Stomach (tissue), 9 donors: Measurements from ENCODE around the gene LRRTM4. TPM values are rescaled to one million over a fixed set of nuclear protein-coding genes. Genes with fewer than 3 reads are reported as not detected.

Experiments
- DNase-seq, 2 donors: peaks; one replicate each; pipeline versions ENCODE4 v3.0.0 to v3.0.0-alpha.2; 2013 to 2019
- H3K27ac ChIP-seq, 5 donors: fragments of 200-600 bp in 4 of 5; sonication (generic) in 4 of 5; one replicate each; pipeline ENCODE4 v1.5.1; 2013 to 2019; ENCODE audit warnings: mild to moderate bottlenecking in 1 of 5, moderate library complexity in 1 of 5
- H3K27me3 ChIP-seq, 3 donors: fragments of 200-600 bp; sonication (generic); one replicate each; pipeline ENCODE4 v1.5.1; 2017 to 2019; ENCODE audit warnings: mixed run types in 1 of 3
- H3K36me3 ChIP-seq, 4 donors: fragments of 200-600 bp; sonication (generic); 1 replicate in 3 of 4; 2 replicates in 1 of 4; pipeline ENCODE4 v1.5.1; 2016 to 2019
- H3K4me1 ChIP-seq, 4 donors: fragments of 200-600 bp; sonication (generic); one replicate each; pipeline ENCODE4 v1.5.1; 2016 to 2019
- H3K4me3 ChIP-seq, 4 donors: fragments of 200-600 bp; sonication (generic) in 3 of 4; one replicate each; pipeline ENCODE4 v1.5.1; 2016 to 2019; ENCODE audit warnings: mild to moderate bottlenecking in 1 of 4
- H3K9me3 ChIP-seq, 4 donors: fragments of 200-600 bp; sonication (generic); one replicate each; pipeline ENCODE4 v1.5.1; 2016 to 2019
- CTCF ChIP-seq, 7 experiments: fragments of 450-650 bp in 4 of 7; fragments of 200-600 bp in 3 of 7; sonication (generic) in 3 of 7; IDR thresholded peaks; one replicate each; pipeline ENCODE4 v1.5.1; 2016 to 2019; ENCODE audit warnings: antibody characterized with exemption in 7 of 7, control low read depth in 2 of 7, mild to moderate bottlenecking in 1 of 7
- EP300 ChIP-seq: sonication (generic); formaldehyde crosslinking; IDR thresholded peaks from one replicate; pipeline ENCODE4 v1.6.1; 2017; ENCODE audit warnings: antibody characterized with exemption
- POLR2A ChIP-seq, 4 donors: fragments of 450-650 bp; IDR thresholded peaks; one replicate each; pipeline ENCODE4 v1.6.1; 2016; ENCODE audit warnings: antibody characterized with exemption in 4 of 4, control low read depth in 2 of 4, mild to moderate bottlenecking in 1 of 4, moderate library complexity in 1 of 4
- POLR2AphosphoS5 ChIP-seq, 3 donors: sonication (generic); formaldehyde crosslinking; IDR thresholded peaks; one replicate each; pipeline ENCODE4 v1.6.1; 2016; ENCODE audit warnings: antibody characterized with exemption in 3 of 3
- WGBS, 5 donors: extraction: QIAGEN DNeasy Blood & Tissue Kit in 3 of 5; methylation state at CpG; one replicate each; pipeline versions ENCODE4 v1.1.5 to v1.1.7; 2013 to 2018; 5-methylcytosine and 5-hydroxymethylcytosine counted together
- intact Hi-C: fragments of 100-400 bp; cut with DNase I; formaldehyde crosslinking; loops from one replicate; pipeline ENCODE4 v1.15.1; 2023; ENCODE audit warnings: low total_unique reads
- polyA plus RNA-seq, 3 donors: library from polyadenylated mRNA; stranded (reverse); fragments of 200-250 nt; gene quantifications; one replicate each; pipeline ENCODE4 v1.2.3, GENCODE V29; 2013
- total RNA-seq, 5 donors: library from RNA; depleted of rRNA; stranded (reverse); fragments of >200 nt; gene quantifications; one replicate each; pipeline versions ENCODE4 v1.1.0 to v1.2.3, GENCODE V29; 2014 to 2016
- donor health status: healthy with polysubstance abuse.
- donor health status: Bipolar disorder and iron deficiency.
- donor health status: healthy.

Gene LRRTM4
- total and polyA plus RNA-seq, 8 donors = 0.13 to 2.2 (median 0.19) TPM; not detected in 5

- H3K36me3 ChIP-seq = no peaks in the 10 kb centered on the region
- H3K9me3 ChIP-seq = no peaks in the 10 kb centered on the region
- no peak overlapping the region for H3K27ac ChIP-seq
- 94 to 100% (median 97%) methylated on average over 2 of the region's 2 CpGs for WGBS, 5 donors
- H3K4me3 ChIP-seq = no peak overlapping the region
- TF ChIP-seq POLR2A (IDR thresholded peaks at IDR 0.05) (no peak), POLR2AphosphoS5 (IDR thresholded peaks at IDR 0.05) (no peak), CTCF (IDR thresholded peaks at IDR 0.05) (no peak), EP300 (no peak)
- no peaks in the 10 kb centered on the region for H3K4me1 ChIP-seq
- DNase-seq = no peak
- no peaks in the 10 kb centered on the region for H3K27me3 ChIP-seq
- intact Hi-C loops = no loop called here
Observed at GRCh38 chr2:77005522-77005921, 516.7 kb downstream of the LRRTM4 start.

GRCh38 chr2:77001895-77002294 lies 520.3 kb downstream of the LRRTM4 start:
- TF ChIP-seq POLR2A (IDR thresholded peaks at IDR 0.05) (no peak), EP300 (no peak), CTCF (IDR thresholded peaks at IDR 0.05) (no peak), POLR2AphosphoS5 (IDR thresholded peaks at IDR 0.05) (no peak)
- no peaks in the 10 kb centered on the region for H3K27me3 ChIP-seq
- no peaks in the 10 kb centered on the region for H3K36me3 ChIP-seq
- no peak overlapping the region for H3K27ac ChIP-seq
- no peaks in the 10 kb centered on the region for H3K4me1 ChIP-seq
- H3K4me3 ChIP-seq = no peak overlapping the region
- no peaks in the 10 kb centered on the region for H3K9me3 ChIP-seq
- no peak for DNase-seq
- intact Hi-C loops = no loop called here
- WGBS, 5 donors = 66 to 91% (median 83%) methylated on average over 1 of the region's 1 CpG

- H3K4me3 ChIP-seq = no peak overlapping the region
- no peaks in the 10 kb centered on the region for H3K27me3 ChIP-seq
- H3K27ac ChIP-seq = no peak overlapping the region
- H3K9me3 ChIP-seq = no peaks in the 10 kb centered on the region
- 51 to 68% (median 59%) methylated on average over 3 of the region's 3 CpGs for WGBS, 5 donors
- no peak for DNase-seq
- no peaks in the 10 kb centered on the region for H3K4me1 ChIP-seq
- TF ChIP-seq POLR2A (IDR thresholded peaks at IDR 0.05) (no peak), EP300 (no peak), POLR2AphosphoS5 (IDR thresholded peaks at IDR 0.05) (no peak), CTCF (IDR thresholded peaks at IDR 0.05) (no peak)
- H3K36me3 ChIP-seq = no peaks in the 10 kb centered on the region
- intact Hi-C loops = no loop called here
Observed at GRCh38 chr2:76998704-76999103, 523.5 kb downstream of the LRRTM4 start.

- Histone ChIP-seq H3K36me3 (no peaks in the 10 kb centered on the region), H3K27ac (no peak overlapping the region), H3K4me1 (no peaks in the 10 kb centered on the region), H3K4me3 (no peak overlapping the region), H3K9me3 (no peaks in the 10 kb centered on the region), H3K27me3 (no peaks in the 10 kb centered on the region)
- no peak for DNase-seq
- TF ChIP-seq CTCF (IDR thresholded peaks at IDR 0.05) (no peak), EP300 (no peak), POLR2AphosphoS5 (IDR thresholded peaks at IDR 0.05) (no peak), POLR2A (IDR thresholded peaks at IDR 0.05) (no peak)
- intact Hi-C loops = no loop called here
Observed at GRCh38 chr2:76998152-76998551, 524.0 kb downstream of the LRRTM4 start.
